ENCODE results near the gene THADA.

DNA sequence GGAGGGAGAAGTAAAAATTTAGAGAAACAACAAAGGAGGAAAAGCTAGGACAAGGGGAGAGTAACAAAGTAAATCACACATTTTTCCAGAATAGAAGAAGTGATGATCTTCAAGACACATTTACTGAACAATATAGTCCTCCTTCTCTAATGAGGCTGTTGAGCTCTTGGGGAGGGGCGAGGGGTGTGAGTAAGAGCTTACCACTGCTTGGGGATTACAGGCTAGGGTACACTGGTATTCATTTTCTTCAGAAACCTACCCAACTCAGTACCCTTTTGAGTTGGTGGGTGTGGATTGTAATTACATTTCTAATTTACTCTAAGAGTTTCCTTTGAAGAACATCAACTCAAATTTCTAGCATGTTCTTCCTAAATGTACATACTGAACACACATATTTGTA, 211.7 kb downstream of the THADA start:
- TF ChIP-seq EZH2phosphoT487 (IDR thresholded peaks at IDR 0.05): no peak
- TF ChIP-seq, protein P1, sequence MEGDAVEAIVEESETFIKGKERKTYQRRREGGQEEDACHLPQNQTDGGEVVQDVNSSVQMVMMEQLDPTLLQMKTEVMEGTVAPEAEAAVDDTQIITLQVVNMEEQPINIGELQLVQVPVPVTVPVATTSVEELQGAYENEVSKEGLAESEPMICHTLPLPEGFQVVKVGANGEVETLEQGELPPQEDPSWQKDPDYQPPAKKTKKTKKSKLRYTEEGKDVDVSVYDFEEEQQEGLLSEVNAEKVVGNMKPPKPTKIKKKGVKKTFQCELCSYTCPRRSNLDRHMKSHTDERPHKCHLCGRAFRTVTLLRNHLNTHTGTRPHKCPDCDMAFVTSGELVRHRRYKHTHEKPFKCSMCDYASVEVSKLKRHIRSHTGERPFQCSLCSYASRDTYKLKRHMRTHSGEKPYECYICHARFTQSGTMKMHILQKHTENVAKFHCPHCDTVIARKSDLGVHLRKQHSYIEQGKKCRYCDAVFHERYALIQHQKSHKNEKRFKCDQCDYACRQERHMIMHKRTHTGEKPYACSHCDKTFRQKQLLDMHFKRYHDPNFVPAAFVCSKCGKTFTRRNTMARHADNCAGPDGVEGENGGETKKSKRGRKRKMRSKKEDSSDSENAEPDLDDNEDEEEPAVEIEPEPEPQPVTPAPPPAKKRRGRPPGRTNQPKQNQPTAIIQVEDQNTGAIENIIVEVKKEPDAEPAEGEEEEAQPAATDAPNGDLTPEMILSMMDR (IDR thresholded peaks at IDR 0.05): no peak
- TF ChIP-seq EZH2 (IDR thresholded peaks at IDR 0.05): no peak

Data from neural progenitor cell (in vitro differentiated cells).